Esophagus muscularis mucosa (tissue), 2 donors: ENCODE measurements around the gene SH3BP4.

Source experiments
- EP300 ChIP-seq: sonication (generic); formaldehyde crosslinking; IDR thresholded peaks from one replicate; pipeline ENCODE4 v1.6.1; 2017; ENCODE audit warnings: antibody characterized with exemption
- POLR2A ChIP-seq: fragments of 450-650 bp; IDR thresholded peaks from one replicate; pipeline ENCODE4 v1.6.1; 2017; ENCODE audit warnings: antibody characterized with exemption, moderate library complexity, mild to moderate bottlenecking, low read depth

DNA sequence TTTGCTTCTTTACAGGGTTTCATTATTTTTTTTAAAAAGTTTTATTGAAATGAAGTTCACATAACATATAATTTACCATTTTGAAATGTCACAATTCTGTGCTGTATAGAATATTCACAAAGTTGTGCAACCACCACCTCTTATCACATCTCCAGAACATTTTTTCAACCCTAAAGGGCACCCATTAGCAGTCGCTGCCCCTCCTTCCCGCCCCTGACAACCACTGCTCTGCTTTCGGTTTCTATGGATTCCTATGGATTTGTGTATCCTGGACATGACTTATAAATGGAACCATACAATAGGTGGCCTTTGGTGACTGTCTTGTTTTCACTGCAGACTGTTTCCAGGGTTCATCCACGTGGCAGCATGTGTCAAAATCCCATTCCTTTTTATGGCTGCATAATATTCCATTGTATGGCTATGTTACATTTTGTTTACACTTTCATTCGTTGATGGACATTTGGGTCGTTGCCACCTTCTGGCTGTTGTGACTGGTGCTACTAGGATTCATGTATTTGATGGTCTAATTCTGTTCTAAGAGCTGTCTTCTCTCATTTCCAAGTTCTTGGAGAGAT is 52.6 kb downstream of the SH3BP4 start:
- TF ChIP-seq POLR2A (no peak), EP300 (no peak)
